GM12875 (cell line): ENCODE measurements around the gene TNS1.

Experiments used
- H3K4me3 ChIP-seq: one replicate; pipeline ENCODE4 v1.5.1; 2011; ENCODE audit warnings: low read depth, low read length, control low read depth
- TF ChIP-seq, protein P1 (sequence below): IDR thresholded peaks from 2 replicates; pipeline ENCODE4 v1.5.1; 2011; ENCODE audit warnings: low read depth, mild to moderate bottlenecking, control low read depth, inconsistent platforms, low read length, moderate library complexity, borderline replicate concordance; ENCODE audit not compliant: insufficient read depth

TNS1 gene

DNA sequence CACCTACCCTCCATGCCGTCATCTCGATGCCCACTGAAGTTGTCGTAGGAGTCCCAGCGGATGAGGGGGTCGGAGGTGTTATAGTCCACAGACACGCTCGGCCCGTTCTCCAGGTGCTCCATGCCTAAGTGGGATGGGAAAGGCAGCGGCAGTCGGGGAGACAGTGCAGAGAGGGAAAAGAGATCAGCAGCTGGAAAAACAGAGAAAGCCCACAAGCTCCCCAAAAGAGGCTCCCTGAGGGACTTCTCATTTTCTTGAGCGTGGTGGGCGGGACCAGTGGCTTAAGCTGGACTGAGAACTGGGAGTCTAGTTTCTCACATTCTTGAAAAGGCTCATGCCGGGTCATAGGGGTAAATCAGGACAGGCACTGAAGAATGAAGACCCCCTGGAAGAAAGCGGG is 121.9 kb downstream of the TNS1 start:
- TF ChIP-seq, protein P1, sequence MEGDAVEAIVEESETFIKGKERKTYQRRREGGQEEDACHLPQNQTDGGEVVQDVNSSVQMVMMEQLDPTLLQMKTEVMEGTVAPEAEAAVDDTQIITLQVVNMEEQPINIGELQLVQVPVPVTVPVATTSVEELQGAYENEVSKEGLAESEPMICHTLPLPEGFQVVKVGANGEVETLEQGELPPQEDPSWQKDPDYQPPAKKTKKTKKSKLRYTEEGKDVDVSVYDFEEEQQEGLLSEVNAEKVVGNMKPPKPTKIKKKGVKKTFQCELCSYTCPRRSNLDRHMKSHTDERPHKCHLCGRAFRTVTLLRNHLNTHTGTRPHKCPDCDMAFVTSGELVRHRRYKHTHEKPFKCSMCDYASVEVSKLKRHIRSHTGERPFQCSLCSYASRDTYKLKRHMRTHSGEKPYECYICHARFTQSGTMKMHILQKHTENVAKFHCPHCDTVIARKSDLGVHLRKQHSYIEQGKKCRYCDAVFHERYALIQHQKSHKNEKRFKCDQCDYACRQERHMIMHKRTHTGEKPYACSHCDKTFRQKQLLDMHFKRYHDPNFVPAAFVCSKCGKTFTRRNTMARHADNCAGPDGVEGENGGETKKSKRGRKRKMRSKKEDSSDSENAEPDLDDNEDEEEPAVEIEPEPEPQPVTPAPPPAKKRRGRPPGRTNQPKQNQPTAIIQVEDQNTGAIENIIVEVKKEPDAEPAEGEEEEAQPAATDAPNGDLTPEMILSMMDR, result no peak

DNA sequence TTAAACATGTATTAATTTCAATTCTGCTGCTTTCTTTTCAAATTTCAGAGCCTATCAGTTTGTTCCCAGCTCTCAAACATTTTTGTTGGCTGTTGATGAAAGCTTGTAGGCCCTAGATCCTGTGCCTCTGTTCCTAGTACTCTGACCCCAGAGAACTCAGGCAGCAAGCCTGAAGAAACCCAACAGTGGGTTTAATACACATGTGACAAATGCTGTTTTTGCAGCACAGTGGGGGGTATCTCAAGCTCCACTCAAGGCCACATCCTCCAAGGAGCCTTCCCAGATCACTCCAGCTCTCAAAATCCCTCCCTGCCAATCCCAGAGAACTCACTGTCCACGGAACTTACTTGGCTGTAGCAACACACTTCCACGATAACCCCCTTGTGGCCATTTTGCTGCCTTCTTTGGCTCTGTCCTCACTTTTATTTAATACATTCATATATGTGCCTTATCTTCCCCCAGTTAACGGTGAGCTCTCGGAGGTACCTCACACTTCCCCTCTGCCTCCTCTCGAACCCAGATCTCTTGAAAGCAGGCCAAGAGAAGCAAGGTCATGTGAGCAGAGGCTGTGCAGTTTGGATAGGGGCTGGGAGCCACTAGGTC is 122.4 kb downstream of the TNS1 start:
- TF ChIP-seq, protein P1, result no peak

More for the DNA sequence above, 121.9 kb downstream of the TNS1 start:
- H3K4me3 ChIP-seq, result no peak overlapping the region

DNA sequence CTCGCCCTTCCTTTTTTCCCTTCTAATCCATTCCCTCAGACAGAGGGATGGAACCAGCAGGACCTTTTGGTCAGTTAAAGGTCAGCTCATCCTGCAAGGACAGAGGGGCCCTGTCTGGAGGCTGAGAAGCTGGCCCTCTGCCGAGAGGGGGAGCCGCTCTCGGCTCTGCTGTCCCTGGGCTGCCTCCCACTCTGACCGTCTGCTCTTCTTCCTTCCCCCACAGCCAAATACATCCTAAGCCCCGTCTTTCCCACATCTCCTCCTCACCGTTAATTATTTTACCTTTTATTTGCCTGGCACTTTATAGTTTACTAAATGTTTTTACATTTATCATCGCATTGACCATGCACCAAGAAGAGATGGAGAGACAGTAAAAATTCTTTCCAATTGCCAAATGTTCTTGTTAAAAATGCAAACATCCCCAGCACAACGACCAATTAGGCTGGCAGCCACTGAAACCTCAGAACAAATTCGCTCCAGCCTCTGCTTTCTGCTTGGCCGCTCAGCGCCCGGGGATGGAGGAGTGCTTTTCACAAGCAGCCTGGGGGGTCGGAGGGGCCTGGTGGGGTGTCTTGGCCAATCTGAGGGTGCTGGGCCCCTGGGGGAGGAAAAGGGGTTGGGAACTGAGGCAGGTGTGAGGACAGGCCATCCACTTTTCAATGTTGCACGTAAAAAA is 123.7 kb downstream of the TNS1 start:
- no peak overlapping the region for H3K4me3 ChIP-seq
- TF ChIP-seq, protein P1, result no peak

More for the DNA sequence above, 122.4 kb downstream of the TNS1 start:
- H3K4me3 ChIP-seq, result no peak overlapping the region

DNA sequence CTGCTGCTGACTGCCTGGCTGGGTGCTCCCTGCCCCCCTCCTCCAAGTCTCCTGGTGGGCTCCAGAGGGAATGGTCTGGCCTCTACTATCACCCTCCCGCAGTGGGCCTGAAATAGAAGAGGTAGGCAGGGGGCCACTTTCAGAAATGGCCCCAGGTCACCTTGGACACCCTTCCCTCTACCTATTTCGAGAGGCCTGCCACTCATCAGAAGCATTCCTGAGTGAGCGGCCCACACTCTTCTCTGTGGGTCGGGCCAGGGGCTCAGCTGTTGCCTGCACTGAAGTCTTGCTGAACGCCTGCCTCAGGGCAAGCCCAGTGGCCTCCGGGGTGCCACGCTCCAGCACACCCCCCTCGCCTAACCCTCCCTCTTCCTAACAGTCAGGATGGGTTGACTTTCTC is 124.9 kb downstream of the TNS1 start:
- H3K4me3 ChIP-seq, result no peak overlapping the region
- TF ChIP-seq, protein P1, result no peak

DNA sequence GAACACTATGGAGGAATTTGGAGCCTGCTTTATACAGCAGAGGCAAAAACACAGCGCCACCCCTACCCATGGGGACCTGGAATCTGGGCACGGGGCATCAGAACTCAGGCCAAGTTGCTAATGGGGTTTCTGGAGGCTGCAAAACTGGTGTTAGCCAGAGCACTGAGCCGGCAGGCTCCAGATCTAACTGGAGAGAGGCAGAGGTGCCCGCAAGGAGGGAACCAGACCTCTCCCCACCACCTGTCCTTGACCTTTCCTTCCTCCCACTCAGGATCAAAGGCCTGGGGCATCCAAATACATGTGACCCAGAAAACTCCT is 126.6 kb downstream of the TNS1 start:
- no peak overlapping the region for H3K4me3 ChIP-seq
- TF ChIP-seq, protein P1, result no peak

DNA sequence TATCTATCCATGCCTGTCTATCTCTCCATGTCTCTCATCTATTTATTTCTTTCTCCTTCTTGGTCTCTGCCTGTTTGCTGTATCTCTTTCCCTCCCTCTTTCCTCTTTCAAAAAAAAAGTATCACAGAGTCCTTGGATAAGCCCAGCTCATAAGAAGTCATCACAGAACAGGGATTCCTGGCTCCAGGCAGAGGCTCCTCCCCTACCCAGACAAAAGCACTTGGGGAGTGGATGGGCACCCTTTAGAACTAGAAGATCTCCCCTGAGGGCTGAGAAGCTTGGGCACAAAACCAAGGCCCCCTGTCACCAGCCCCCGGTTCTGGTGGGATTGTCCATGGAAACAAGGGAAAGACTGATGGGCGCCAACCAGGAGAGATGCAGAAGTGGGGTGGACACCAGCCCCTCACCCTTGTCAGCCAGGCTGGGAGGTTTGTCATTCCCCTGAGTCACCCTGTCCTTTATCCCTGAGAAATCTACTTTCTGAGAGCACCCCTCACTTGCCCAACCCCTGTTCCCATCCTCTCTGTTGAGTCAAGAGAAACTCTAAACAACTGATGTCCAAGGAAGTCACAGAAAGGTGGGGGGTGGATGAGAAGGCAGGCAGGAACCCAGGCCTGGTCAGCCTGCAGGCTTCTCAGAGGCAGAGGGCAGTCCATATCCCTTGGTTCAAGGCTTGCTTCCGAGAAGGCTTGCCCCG is 127.1 kb downstream of the TNS1 start:
- TF ChIP-seq, protein P1, result no peak

More for the DNA sequence above, 127.1 kb downstream of the TNS1 start:
- H3K4me3 ChIP-seq, result no peak overlapping the region
